CD4-positive, alpha-beta memory T cell (primary cell): ENCODE measurements around the gene TTC12. TPM values are rescaled to one million over a fixed set of nuclear protein-coding genes. Genes with fewer than 3 reads are reported as not detected.

Experiments
- CTCF ChIA-PET: fragments of 350-600 bp; sonication (Branson Sonifier 250); formaldehyde crosslinking; loops from one replicate; lab custom pipeline; 2021; ENCODE audit warnings: inconsistent platforms; ENCODE audit not compliant: partially characterized antibody; lab: Charles Lee
- POLR2A ChIA-PET: fragments of 350-600 bp; sonication (Branson Sonifier 250); formaldehyde crosslinking; loops from one replicate; lab custom pipeline; 2021; ENCODE audit not compliant: partially characterized antibody; lab: Charles Lee
- DNase-seq, 5 donors: peaks; one replicate each; pipeline versions ENCODE4 v3.0.0 to v3.0.0-alpha.2; 2020 to 2022; ENCODE audit warnings: mixed read lengths in 1 of 5
- H3K27ac ChIP-seq: one replicate; pipeline ENCODE4 v1.7.0; 2013; ENCODE audit warnings: low read depth, low read length
- H3K27me3 ChIP-seq: 2 replicates; pipeline ENCODE4 v1.7.0; 2013; ENCODE audit warnings: mild to moderate bottlenecking, low read length, moderate library complexity; ENCODE audit not compliant: insufficient read depth
- H3K36me3 ChIP-seq: 2 replicates; pipeline ENCODE4 v1.7.0; 2013; ENCODE audit warnings: mild to moderate bottlenecking, low read length, moderate library complexity; ENCODE audit not compliant: insufficient read depth
- H3K4me1 ChIP-seq: 2 replicates; pipeline ENCODE4 v1.7.0; 2013; ENCODE audit warnings: mild to moderate bottlenecking, low read length, moderate library complexity; ENCODE audit not compliant: insufficient read depth
- H3K4me3 ChIP-seq, 2 donors: one replicate each; pipeline ENCODE4 v1.7.0; 2013; ENCODE audit warnings: low read length in 2 of 2, mild to moderate bottlenecking in 1 of 2
- H3K9me3 ChIP-seq, 2 donors: one replicate each; pipeline ENCODE4 v1.7.0; 2013; ENCODE audit warnings: low read length in 2 of 2, control low read depth in 1 of 2; ENCODE audit not compliant: control insufficient read depth in 1 of 2
- H3K27ac Mint-ChIP-seq, 7 donors: one replicate each; pipeline ENCODE4 v1.8.0; 2020 to 2021; ENCODE audit warnings: mixed read lengths in 7 of 7, mild to moderate bottlenecking in 6 of 7, inconsistent platforms in 3 of 7, moderate library complexity in 3 of 7
- H3K27me3 Mint-ChIP-seq, 2 donors: one replicate each; pipeline ENCODE4 v1.8.0; 2020 to 2021; ENCODE audit warnings: mixed read lengths in 2 of 2
- H3K36me3 Mint-ChIP-seq, 2 donors: one replicate each; pipeline ENCODE4 v1.8.0; 2020 to 2021; ENCODE audit warnings: mixed read lengths in 2 of 2, inconsistent platforms in 1 of 2, mild to moderate bottlenecking in 1 of 2
- H3K4me1 Mint-ChIP-seq, 4 donors: one replicate each; pipeline ENCODE4 v1.8.0; 2020 to 2021; ENCODE audit warnings: mixed read lengths in 4 of 4, mild to moderate bottlenecking in 1 of 4
- H3K4me3 Mint-ChIP-seq, 8 donors: one replicate each; pipeline ENCODE4 v1.8.0; 2020 to 2021; ENCODE audit warnings: mixed read lengths in 8 of 8, mild to moderate bottlenecking in 7 of 8, moderate library complexity in 6 of 8, inconsistent platforms in 3 of 8
- H3K9me3 Mint-ChIP-seq, 8 donors: one replicate each; pipeline ENCODE4 v1.8.0; 2020 to 2021; ENCODE audit warnings: mixed read lengths in 8 of 8, mild to moderate bottlenecking in 5 of 8, inconsistent platforms in 3 of 8, moderate library complexity in 1 of 8
- intact Hi-C: fragments of 100-400 bp; cut with micrococcal nuclease; formaldehyde crosslinking; loops from one replicate; pipeline ENCODE4 v1.15.1; 2023
- polyA plus RNA-seq, 2 donors: library from polyadenylated mRNA; unstranded; fragments of 300-500 nt; fragmentation: Illumina TruSeq; gene quantifications; one replicate each; pipeline ENCODE4 v1.2.3, GENCODE V29; 2021
- total RNA-seq, 2 experiments: library from RNA; stranded (reverse); gene quantifications; one replicate each; pipeline ENCODE4 v1.2.3, GENCODE V29; 2021

The TTC12 gene
- total and polyA plus RNA-seq, 4 experiments from 2014 or later, result 6.9 to 75.1 (median 39.8) TPM

- H3K4me3 Mint-ChIP-seq, result no peak overlapping the region
- H3K36me3 ChIP-seq, result peaks cover 30% of the 10 kb centered on the region
- H3K27me3 Mint-ChIP-seq, result no peaks in the 10 kb centered on the region
- CTCF ChIA-PET, result no interaction called here
- H3K27ac ChIP-seq, result no peak overlapping the region
- peaks cover 58 to 77% of the 10 kb centered on the region in 2 donors for H3K36me3 Mint-ChIP-seq
- H3K9me3 ChIP-seq, result no peaks in the 10 kb centered on the region
- H3K4me3 ChIP-seq, result no peak overlapping the region
- POLR2A ChIA-PET, result no interaction called here
- peaks cover 3 to 33% (median 12%) of the 10 kb centered on the region in 4 donors for H3K4me1 Mint-ChIP-seq
- H3K27me3 ChIP-seq, result no peaks in the 10 kb centered on the region
- H3K27ac Mint-ChIP-seq, result peak overlapping the region in 1 of 7 donors; percentile 16
- H3K9me3 Mint-ChIP-seq, result no peaks in the 10 kb centered on the region
- DNase-seq, result no peak
- H3K4me1 ChIP-seq, result no peaks in the 10 kb centered on the region
- intact Hi-C loops, result no loop called here
Observed at GRCh38 chr11:113322158-113322557, 7.8 kb downstream of the TTC12 start.

DNA sequence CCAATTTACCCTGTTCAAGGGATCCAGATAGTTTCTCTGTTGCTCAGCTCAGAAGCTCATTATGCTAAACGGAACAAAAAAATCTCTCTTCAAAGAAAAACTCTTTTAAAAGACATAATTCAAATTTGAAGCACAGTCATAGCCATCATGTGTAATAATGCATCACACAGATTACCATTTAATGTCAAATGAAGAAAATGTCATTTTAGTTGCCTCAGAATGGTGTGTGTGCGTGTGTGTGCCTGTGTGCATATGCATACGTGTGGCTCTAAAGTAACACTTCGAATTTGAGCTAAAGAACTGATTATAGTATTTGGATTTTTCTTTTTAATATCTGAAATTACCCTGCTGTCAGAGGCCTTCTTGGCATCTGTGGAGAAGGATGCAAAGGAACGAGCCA is 9.9 kb downstream of the TTC12 start:
- no peak for DNase-seq
- intact Hi-C loops, result no loop called here
- Mint-ChIP-seq H3K4me3 (no peak overlapping the region), H3K4me1 (peaks cover 0 to 22% (median 7%) of the 10 kb centered on the region in 4 donors), H3K27ac (no peak overlapping the region), H3K27me3 (no peaks in the 10 kb centered on the region), H3K36me3 (peaks cover 52 to 80% of the 10 kb centered on the region in 2 donors), H3K9me3 (no peaks in the 10 kb centered on the region)
- ChIA-PET CTCF (interaction anchor here (0.7 kb wide), 1 partner anchor 18 kb away, joined by 4 read pairs; no protein-coding TSS in a partner anchor), POLR2A (no interaction called here)
- H3K36me3 ChIP-seq, result peaks cover 21% of the 10 kb centered on the region
- no peaks in the 10 kb centered on the region for H3K9me3 ChIP-seq
- H3K27ac ChIP-seq, result no peak overlapping the region
- no peaks in the 10 kb centered on the region for H3K27me3 ChIP-seq
- H3K4me1 ChIP-seq, result no peaks in the 10 kb centered on the region
- no peak overlapping the region for H3K4me3 ChIP-seq

DNA sequence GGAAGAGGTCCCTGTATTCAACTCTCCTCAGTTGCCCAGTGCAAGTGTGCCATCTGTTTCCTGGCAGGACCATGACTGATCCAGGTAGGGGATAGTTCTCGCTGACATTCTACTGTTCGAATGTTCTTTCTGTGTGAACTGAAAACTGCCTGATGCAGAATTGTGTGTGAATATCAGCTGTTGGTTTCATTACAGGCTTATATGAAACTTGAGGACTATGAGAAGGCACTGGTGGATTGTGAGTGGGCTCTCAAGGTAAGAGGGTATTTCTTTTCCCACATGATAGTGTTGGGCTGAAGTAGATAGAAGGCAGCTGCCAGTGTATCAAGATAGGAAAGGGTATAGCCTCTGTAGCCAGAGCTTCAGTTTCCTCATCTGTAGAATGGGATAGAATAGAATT is 15.3 kb downstream of the TTC12 start:
- Histone ChIP-seq H3K4me3 (no peak overlapping the region), H3K27me3 (no peaks in the 10 kb centered on the region), H3K4me1 (no peaks in the 10 kb centered on the region), H3K27ac (no peak overlapping the region), H3K36me3 (peaks cover 33% of the 10 kb centered on the region), H3K9me3 (no peaks in the 10 kb centered on the region)
- POLR2A ChIA-PET, result interaction anchor here (1.2 kb wide), 1 partner anchor 16 kb away, joined by 3 read pairs; the partner anchor contains the start of gene TTC12
- CTCF ChIA-PET, result no interaction called here
- Mint-ChIP-seq H3K4me3 (no peak overlapping the region), H3K27me3 (no peaks in the 10 kb centered on the region), H3K36me3 (peaks cover 72 to 91% of the 10 kb centered on the region in 2 donors), H3K4me1 (no peaks in the 10 kb centered on the region), H3K9me3 (no peaks in the 10 kb centered on the region), H3K27ac (peak overlapping the region in 1 of 7 donors; percentile 21)
- intact Hi-C loops, result no loop called here
- no peak for DNase-seq

- H3K4me3 Mint-ChIP-seq, result no peak overlapping the region
- H3K36me3 Mint-ChIP-seq, result peaks cover 73 to 90% of the 10 kb centered on the region in 2 donors
- no peaks in the 10 kb centered on the region for H3K4me1 Mint-ChIP-seq
- no peaks in the 10 kb centered on the region for H3K27me3 Mint-ChIP-seq
- POLR2A ChIA-PET, result no interaction called here
- H3K36me3 ChIP-seq, result peaks cover 25% of the 10 kb centered on the region
- H3K9me3 ChIP-seq, result no peaks in the 10 kb centered on the region
- H3K27ac ChIP-seq, result no peak overlapping the region
- H3K4me3 ChIP-seq, result no peak overlapping the region
- no peak for DNase-seq
- no peaks in the 10 kb centered on the region for H3K27me3 ChIP-seq
- intact Hi-C loops, result no loop called here
- no peaks in the 10 kb centered on the region for H3K9me3 Mint-ChIP-seq
- no peaks in the 10 kb centered on the region for H3K4me1 ChIP-seq
- peak overlapping the region in 2 of 7 donors; percentile 13 to 25 for H3K27ac Mint-ChIP-seq
- CTCF ChIA-PET, result no interaction called here
Observed at GRCh38 chr11:113331441-113331840, 17.1 kb downstream of the TTC12 start.

- H3K36me3 ChIP-seq, result peaks cover 23% of the 10 kb centered on the region
Observed at GRCh38 chr11:113332023-113332422, 17.6 kb downstream of the TTC12 start.

DNA sequence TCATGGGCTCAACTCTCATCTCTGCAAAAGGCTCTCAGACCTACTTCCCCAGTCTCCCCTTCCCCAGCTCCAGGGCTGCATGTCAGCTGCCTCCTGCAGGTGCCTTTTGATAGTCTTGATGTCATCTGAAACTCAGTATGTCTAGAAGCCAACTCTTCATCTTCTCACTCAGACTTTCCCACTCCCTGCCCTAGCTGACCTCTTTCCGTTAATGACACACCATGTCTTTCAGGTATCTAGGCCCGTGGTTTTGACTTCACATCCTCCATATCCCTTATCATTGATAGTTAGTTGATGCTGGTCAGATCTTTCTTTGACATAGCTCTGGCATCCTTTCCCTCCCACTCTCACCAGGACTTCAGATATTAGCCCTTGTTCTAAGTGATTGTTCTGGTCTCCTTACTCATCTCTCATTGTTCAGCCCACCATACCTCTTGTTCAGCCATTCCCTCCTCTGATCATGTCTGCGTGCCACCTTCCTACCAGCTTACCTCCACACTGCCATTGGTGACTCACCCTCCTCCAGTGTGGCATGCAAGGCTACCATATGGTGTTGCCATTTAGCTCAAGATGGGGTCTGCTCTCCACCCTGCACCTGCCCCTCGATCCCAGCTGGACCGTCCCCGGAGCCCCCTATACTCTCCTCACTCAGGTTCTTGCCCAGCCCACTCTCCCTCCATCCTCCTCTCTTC is 18.4 kb downstream of the TTC12 start:
- Mint-ChIP-seq H3K27me3 (no peaks in the 10 kb centered on the region), H3K36me3 (peaks cover 81 to 88% of the 10 kb centered on the region in 2 donors), H3K4me3 (no peak overlapping the region), H3K4me1 (peaks cover 0 to 2% (median 0%) of the 10 kb centered on the region in 4 donors), H3K27ac (peak overlapping the region in 4 of 7 donors; percentile 1 to 34 (median 16)), H3K9me3 (no peaks in the 10 kb centered on the region)
- no peak overlapping the region for H3K27ac ChIP-seq
- no peaks in the 10 kb centered on the region for H3K4me1 ChIP-seq
- ChIA-PET POLR2A (no interaction called here), CTCF (interaction anchor here (2.4 kb wide), 1 partner anchor 19 kb away, joined by 6 read pairs; the partner anchor contains the start of gene TTC12)
- no peaks in the 10 kb centered on the region for H3K9me3 ChIP-seq
- intact Hi-C loops, result no loop called here
- H3K27me3 ChIP-seq, result no peaks in the 10 kb centered on the region
- no peak for DNase-seq
- H3K36me3 ChIP-seq, result peaks cover 23% of the 10 kb centered on the region
- no peak overlapping the region for H3K4me3 ChIP-seq

More at GRCh38 chr11:113332023-113332422, 17.6 kb downstream of the TTC12 start:
- Histone ChIP-seq H3K27me3 (no peaks in the 10 kb centered on the region), H3K4me1 (no peaks in the 10 kb centered on the region), H3K9me3 (no peaks in the 10 kb centered on the region), H3K4me3 (no peak overlapping the region), H3K27ac (no peak overlapping the region)
- H3K4me3 Mint-ChIP-seq, result no peak overlapping the region
- H3K36me3 Mint-ChIP-seq, result peaks cover 74 to 88% of the 10 kb centered on the region in 2 donors
- ChIA-PET POLR2A (no interaction called here), CTCF (no interaction called here)
- no peak for DNase-seq
- H3K27ac Mint-ChIP-seq, result no peak overlapping the region
- no peaks in the 10 kb centered on the region for H3K9me3 Mint-ChIP-seq
- intact Hi-C loops, result no loop called here
- no peaks in the 10 kb centered on the region for H3K4me1 Mint-ChIP-seq
- H3K27me3 Mint-ChIP-seq, result no peaks in the 10 kb centered on the region

GRCh38 chr11:113334183-113334582 is 19.8 kb downstream of the TTC12 start:
- Histone ChIP-seq H3K27ac (no peak overlapping the region), H3K36me3 (peaks cover 28% of the 10 kb centered on the region), H3K27me3 (no peaks in the 10 kb centered on the region), H3K9me3 (no peaks in the 10 kb centered on the region), H3K4me3 (no peak overlapping the region), H3K4me1 (no peaks in the 10 kb centered on the region)
- Mint-ChIP-seq H3K4me3 (no peak overlapping the region), H3K9me3 (no peaks in the 10 kb centered on the region), H3K36me3 (peaks cover 77 to 88% of the 10 kb centered on the region in 2 donors), H3K27me3 (no peaks in the 10 kb centered on the region), H3K4me1 (peaks cover 0 to 2% (median 0%) of the 10 kb centered on the region in 4 donors), H3K27ac (no peak overlapping the region)
- CTCF ChIA-PET, result interaction anchor here (2.4 kb wide), 1 partner anchor 20 kb away, joined by 6 read pairs; the partner anchor contains the start of gene TTC12
- DNase-seq, result no peak
- intact Hi-C loops, result no loop called here
- POLR2A ChIA-PET, result no interaction called here
